Left ventricle myocardium inferior (tissue), 1 donor: ENCODE measurements around the gene ALG9. TPM values are rescaled to one million over a fixed set of nuclear protein-coding genes. Genes with fewer than 3 reads are reported as not detected.

ENCODE experiments used
- DNase-seq: peaks from one replicate; pipeline ENCODE4 v3.0.0-alpha.2; 2020
- H3K27ac ChIP-seq: fragments of 200-600 bp; replicated peaks from 2 replicates; pipeline ENCODE4 v1.8.0; 2021
- H3K27me3 ChIP-seq: fragments of 200-600 bp; 2 replicates; pipeline ENCODE4 v1.8.0; 2021; ENCODE audit warnings: low read depth
- H3K36me3 ChIP-seq: fragments of 200-600 bp; 2 replicates; pipeline ENCODE4 v1.8.0; 2021
- H3K4me1 ChIP-seq: fragments of 200-600 bp; 2 replicates; pipeline ENCODE4 v1.8.0; 2021
- H3K4me3 ChIP-seq: fragments of 200-600 bp; 2 replicates; pipeline ENCODE4 v1.8.0; 2021; ENCODE audit warnings: mild to moderate bottlenecking, moderate library complexity
- H3K9me3 ChIP-seq: fragments of 200-600 bp; replicated peaks from 2 replicates; pipeline ENCODE4 v1.8.0; 2021
- CTCF ChIP-seq: fragments of 200-600 bp; IDR thresholded peaks from 2 replicates; pipeline ENCODE4 v1.8.0; 2021; ENCODE audit warnings: antibody characterized with exemption, mild to moderate bottlenecking, borderline replicate concordance
- intact Hi-C: fragments of 100-400 bp; cut with micrococcal nuclease; formaldehyde crosslinking; loops from one replicate; pipeline ENCODE4 v1.11.0; 2022
- total RNA-seq: library from RNA; stranded (reverse); fragmentation: NEBNext Ultra II Directional; extraction: Animal tissue kit (Norgen Biotek cat#: 25700); gene quantifications from one replicate; pipeline ENCODE4 v1.2.1, GENCODE V29; 2021
- donor health status: DM: no; HTN: yes; CAD: no; lungs with severe emphysema.

Gene ALG9
- total RNA-seq, 1 donor from 2014 or later, result 14.4 TPM

GRCh38 chr11:111840143-111840542 lies 31.2 kb downstream of the ALG9 start:
- no peaks in the 10 kb centered on the region for H3K27me3 ChIP-seq
- no peaks in the 10 kb centered on the region for H3K9me3 ChIP-seq
- H3K4me3 ChIP-seq, result no peak overlapping the region
- peaks cover 47% of the 10 kb centered on the region for H3K36me3 ChIP-seq
- no peak for TF ChIP-seq CTCF
- H3K4me1 ChIP-seq, result peaks cover 12% of the 10 kb centered on the region
- intact Hi-C loops, result loop anchor here (5.0 kb wide), 1 partner anchor 253 kb away; no protein-coding TSS in a partner anchor
- no peak overlapping the region for H3K27ac ChIP-seq
- DNase-seq, result no peak

GRCh38 chr11:111838054-111838453 lies 33.3 kb downstream of the ALG9 start:
- Histone ChIP-seq H3K36me3 (peaks cover 35% of the 10 kb centered on the region), H3K27me3 (no peaks in the 10 kb centered on the region), H3K4me3 (no peak overlapping the region), H3K4me1 (peaks cover 17% of the 10 kb centered on the region), H3K27ac (no peak overlapping the region), H3K9me3 (no peaks in the 10 kb centered on the region)
- intact Hi-C loops, result loop anchor here (10.0 kb wide), 1 partner anchor 63 kb away; no protein-coding TSS in a partner anchor
- DNase-seq, result no peak
- no peak for TF ChIP-seq CTCF

- TF ChIP-seq CTCF, result no peak
- peaks cover 18% of the 10 kb centered on the region for H3K4me1 ChIP-seq
- intact Hi-C loops, result loop anchor here (10.0 kb wide), 1 partner anchor 63 kb away; no protein-coding TSS in a partner anchor
- no peak overlapping the region for H3K4me3 ChIP-seq
- peaks cover 38% of the 10 kb centered on the region for H3K36me3 ChIP-seq
- H3K9me3 ChIP-seq, result no peaks in the 10 kb centered on the region
- DNase-seq, result no peak
- H3K27me3 ChIP-seq, result no peaks in the 10 kb centered on the region
- H3K27ac ChIP-seq, result no peak overlapping the region
Measured at GRCh38 chr11:111837366-111837891, 34.0 kb downstream of the ALG9 start.

GRCh38 chr11:111836721-111837120 lies 34.7 kb downstream of the ALG9 start:
- intact Hi-C loops, result loop anchor here (10.0 kb wide), 1 partner anchor 62 kb away; no protein-coding TSS in a partner anchor
- Histone ChIP-seq H3K27me3 (no peaks in the 10 kb centered on the region), H3K9me3 (no peaks in the 10 kb centered on the region), H3K4me3 (no peak overlapping the region), H3K36me3 (peaks cover 38% of the 10 kb centered on the region), H3K27ac (no peak overlapping the region), H3K4me1 (peaks cover 18% of the 10 kb centered on the region)
- DNase-seq, result no peak
- TF ChIP-seq CTCF, result no peak

GRCh38 chr11:111836162-111836561 lies 35.2 kb downstream of the ALG9 start:
- Histone ChIP-seq H3K4me3 (no peak overlapping the region), H3K27me3 (no peaks in the 10 kb centered on the region), H3K36me3 (peaks cover 40% of the 10 kb centered on the region), H3K27ac (no peak overlapping the region), H3K4me1 (peaks cover 15% of the 10 kb centered on the region), H3K9me3 (no peaks in the 10 kb centered on the region)
- DNase-seq, result no peak
- intact Hi-C loops, result loop anchor here (10.0 kb wide), 1 partner anchor 61 kb away; no protein-coding TSS in a partner anchor
- no peak for TF ChIP-seq CTCF
